GM19043 (cell line): ENCODE measurements around the gene RGMA.
"Not testable (repeated sequence)": the region's sequence is repeated elsewhere in the genome, so short reads cannot be mapped to it uniquely, and the experiment has no call there.

Source experiments
- ATAC-seq: cut with Tn5 transposase; IDR thresholded peaks from one replicate; pipeline ENCODE4 v1.9.1; 2021; ENCODE audit warnings: low read depth; ENCODE audit not compliant: unreplicated experiment

RGMA gene

GRCh38 chr15:93067649-93068085 is 21.3 kb downstream of the RGMA start:
- no peak for ATAC-seq

GRCh38 chr15:93066834-93067648 is 22.0 kb downstream of the RGMA start:
- no peak for ATAC-seq

- no peak for ATAC-seq
Measured at GRCh38 chr15:93066224-93066681, 22.8 kb downstream of the RGMA start.

- no peak for ATAC-seq
Measured at GRCh38 chr15:93065641-93066045, 23.4 kb downstream of the RGMA start.

GRCh38 chr15:93063796-93064690 is 25.0 kb downstream of the RGMA start:
- no peak for ATAC-seq

- no peak for ATAC-seq
Measured at GRCh38 chr15:93063262-93063671, 25.7 kb downstream of the RGMA start.

GRCh38 chr15:93062628-93063261 is 26.3 kb downstream of the RGMA start:
- not testable (repeated sequence) for ATAC-seq

- ATAC-seq = no peak
Measured at GRCh38 chr15:93060336-93061248, 28.4 kb downstream of the RGMA start.

GRCh38 chr15:93059442-93059841 is 29.6 kb downstream of the RGMA start:
- no peak for ATAC-seq

- ATAC-seq = no peak
Measured at GRCh38 chr15:93058904-93059427, 30.0 kb downstream of the RGMA start.

GRCh38 chr15:93058128-93058527 is 30.9 kb downstream of the RGMA start:
- ATAC-seq = no peak

GRCh38 chr15:93057618-93058017 is 31.4 kb downstream of the RGMA start:
- ATAC-seq = no peak

GRCh38 chr15:93056836-93057235 is 32.2 kb downstream of the RGMA start:
- no peak for ATAC-seq

- ATAC-seq = no peak
Measured at GRCh38 chr15:93055211-93055610, 33.8 kb downstream of the RGMA start.

- ATAC-seq = no peak
Measured at GRCh38 chr15:93052090-93052879, 36.7 kb downstream of the RGMA start.

GRCh38 chr15:93051236-93052089 is 37.5 kb downstream of the RGMA start:
- ATAC-seq = no peak

- no peak for ATAC-seq
Measured at GRCh38 chr15:93050648-93051047, 38.4 kb downstream of the RGMA start.
